ENCODE results near the gene KRT81.
"Not testable (repeated sequence)": the region's sequence is repeated elsewhere in the genome, so short reads cannot be mapped to it uniquely, and the experiment has no call there.

Gene KRT81

DNA sequence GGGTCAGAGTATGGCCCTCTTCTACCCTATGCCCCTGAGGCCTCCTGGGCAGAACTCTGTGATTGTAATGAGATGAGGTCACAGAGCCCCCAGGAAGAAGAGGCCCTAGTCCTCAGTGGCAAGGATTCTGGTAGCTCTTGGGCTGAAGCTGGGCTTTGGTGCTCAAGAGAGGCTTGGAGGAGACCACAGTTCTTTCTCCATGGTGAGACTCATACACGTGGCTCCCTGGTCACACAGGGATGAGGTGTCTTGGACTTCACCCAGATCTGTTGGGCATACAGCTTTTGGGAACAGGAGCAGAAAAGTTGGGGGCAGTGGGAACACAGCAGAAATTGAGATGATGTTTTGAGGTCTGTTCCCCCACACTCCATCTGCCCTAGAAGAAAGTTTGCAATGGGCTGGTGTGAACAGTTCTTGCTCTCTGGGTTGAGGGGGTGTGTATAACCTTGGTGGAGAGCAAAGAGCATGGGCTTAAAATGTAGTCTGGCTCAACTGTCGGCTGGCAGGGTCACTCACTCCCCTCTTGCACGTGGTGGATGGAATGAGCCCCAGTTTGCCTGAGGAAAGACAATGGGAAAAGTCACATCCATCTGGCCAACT, 16.7 kb downstream of the KRT81 start, which contains the start of gene KRT86:
KRT86 (plus strand) TSS at position 125 of the 600 bp plus-strand sequence. CDS start 27,272 bp downstream, outside the sequence.
- DNase-seq (ENCODE audit: low spot score): no peak

DNA sequence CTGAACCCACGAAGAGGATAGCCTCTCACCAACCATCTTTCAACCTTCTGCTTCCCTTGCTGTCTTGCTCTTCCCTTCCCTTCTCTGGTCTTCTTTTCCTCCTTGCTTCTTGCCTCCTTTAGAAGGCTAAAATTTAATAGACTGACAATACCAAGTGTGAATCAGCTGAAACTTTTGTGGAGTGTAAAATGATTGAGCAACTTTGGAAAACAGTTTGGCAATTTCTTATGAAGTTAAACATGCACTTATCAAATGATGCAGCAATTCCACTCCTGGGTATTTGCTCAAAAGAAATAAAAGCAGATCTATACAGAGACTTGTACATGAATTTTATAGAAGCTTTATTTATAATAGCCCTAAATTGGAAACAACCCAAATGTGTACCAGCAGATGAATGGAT, 20.2 kb downstream of the KRT81 start:
- no peak for DNase-seq (ENCODE audit: low spot score)

DNA sequence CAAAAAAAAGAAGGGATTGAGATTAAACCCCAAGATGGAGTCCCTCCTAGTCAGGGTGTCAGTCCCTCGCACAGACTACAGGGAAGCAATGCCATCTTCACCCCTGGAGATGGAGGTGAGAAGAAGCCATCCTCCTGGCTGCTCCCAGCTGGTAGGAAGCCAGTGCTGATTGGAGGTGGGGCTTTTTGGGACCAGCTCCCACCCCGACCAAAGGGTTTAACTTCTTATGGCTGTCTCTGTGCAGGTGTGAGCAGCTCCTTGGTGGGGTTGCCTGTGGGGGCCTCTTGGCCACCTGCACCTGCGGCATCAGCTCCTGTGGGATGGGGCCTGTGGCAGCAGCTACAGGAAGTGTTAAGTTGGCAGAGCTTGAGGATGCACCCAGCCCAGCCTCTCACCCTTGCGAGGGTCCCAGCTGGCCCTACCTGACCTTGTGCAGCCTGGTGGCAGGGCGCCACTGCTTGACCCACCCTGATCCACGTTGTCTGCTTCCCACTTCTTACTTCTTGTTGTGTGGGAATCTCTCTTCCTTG, 20.7 kb downstream of the KRT81 start:
- no peak for DNase-seq (ENCODE audit: low spot score)

DNA sequence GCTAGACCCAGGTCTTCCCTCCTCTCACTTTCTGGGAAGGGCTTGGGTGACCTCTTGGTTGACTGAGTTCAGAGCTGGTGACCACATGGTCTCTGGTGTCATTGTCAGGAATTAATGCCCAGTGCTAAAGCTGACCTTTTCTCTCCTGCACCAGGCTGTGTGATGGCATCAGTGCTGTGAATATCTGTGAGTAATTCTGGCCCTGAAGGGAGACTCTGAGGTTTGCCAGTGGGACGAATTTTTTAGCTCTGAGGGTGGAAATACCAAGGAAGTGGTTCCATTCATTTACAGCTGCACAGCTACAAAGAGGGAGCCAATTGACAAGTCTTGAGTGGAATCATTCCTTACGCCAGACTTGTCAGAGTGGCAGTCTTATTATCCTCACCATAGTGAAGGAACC, 23.1 kb downstream of the KRT81 start:
- no peak for DNase-seq (ENCODE audit: low spot score)

DNA sequence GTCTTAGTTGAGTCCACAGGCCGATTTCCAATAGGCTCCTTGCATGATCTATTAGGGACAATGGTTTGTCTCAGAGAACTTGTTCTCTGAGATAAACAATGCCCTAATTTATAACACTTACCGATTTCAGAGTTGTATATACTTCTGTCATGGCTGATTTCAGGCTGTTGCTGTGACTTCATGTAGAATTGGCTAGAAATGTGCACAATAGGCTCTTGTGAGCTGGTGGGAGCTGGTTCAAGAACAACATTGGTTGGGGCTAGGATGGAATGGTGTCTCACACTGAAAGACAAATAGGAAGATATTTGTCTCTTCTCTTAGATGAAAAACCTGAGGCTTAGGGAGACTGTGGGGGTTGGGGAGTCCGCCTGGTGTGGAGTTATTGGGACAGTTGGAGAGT, 23.6 kb downstream of the KRT81 start:
- no peak for DNase-seq (ENCODE audit: low spot score)

DNA sequence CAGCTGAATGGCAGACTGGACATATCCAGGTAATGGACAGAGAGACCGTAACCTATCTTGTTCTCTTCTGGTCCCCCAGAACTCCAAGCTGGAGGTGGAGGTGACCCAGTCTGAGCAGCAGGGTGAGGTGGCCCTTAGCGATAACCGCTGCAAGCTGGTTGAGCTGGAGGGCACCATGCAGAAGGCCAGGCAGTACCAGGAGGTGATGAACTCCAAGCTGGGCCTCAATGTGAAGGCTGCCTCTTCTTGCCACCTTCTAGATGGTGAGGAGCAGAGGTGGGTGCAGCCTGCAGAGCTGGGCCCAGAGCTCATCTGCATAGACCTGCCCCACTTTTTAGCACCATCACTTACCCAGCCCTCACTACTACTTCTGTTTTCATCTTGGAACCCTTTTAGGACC, 24.1 kb downstream of the KRT81 start:
- no peak for DNase-seq (ENCODE audit: low spot score)

DNA sequence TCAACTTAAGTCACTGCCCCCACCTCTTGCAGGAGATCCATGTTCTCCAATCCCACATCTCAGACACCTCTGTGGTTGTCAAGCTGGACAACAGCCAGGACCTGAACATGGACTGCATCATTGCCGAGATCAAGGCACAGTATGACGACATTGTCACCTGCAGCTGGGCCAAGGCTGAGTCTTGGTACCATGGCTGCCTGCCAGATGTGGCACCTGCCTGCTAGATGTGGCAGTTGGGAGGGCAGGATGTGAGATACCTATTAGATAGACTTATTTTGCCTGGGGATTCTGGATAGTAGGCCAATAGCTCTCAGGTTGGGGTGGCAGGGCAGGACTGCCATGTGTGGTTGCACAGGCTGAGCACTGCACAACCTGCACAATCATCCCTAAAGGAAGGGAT, 24.8 kb downstream of the KRT81 start:
- DNase-seq (ENCODE audit: low spot score): no peak

DNA sequence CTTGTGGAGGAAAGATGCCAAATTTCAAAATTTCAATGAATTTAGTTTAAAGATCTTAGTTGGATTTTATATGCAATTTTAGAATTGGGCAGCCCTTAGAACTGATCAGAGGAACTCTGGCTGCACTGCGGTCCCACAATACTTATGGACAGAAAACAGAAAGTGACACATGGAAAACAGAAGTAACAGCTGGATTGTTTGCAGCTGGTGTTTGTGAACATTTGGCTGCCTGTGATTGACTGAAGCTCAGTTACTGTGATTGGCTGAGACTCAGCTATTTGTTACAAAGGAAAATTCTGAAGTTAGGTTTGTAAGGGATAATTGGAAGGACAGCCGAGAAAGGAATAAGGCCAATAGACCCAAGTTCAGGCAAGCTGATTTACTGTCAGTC, 26.9 kb downstream of the KRT81 start:
- no peak for DNase-seq (ENCODE audit: low spot score)

DNA sequence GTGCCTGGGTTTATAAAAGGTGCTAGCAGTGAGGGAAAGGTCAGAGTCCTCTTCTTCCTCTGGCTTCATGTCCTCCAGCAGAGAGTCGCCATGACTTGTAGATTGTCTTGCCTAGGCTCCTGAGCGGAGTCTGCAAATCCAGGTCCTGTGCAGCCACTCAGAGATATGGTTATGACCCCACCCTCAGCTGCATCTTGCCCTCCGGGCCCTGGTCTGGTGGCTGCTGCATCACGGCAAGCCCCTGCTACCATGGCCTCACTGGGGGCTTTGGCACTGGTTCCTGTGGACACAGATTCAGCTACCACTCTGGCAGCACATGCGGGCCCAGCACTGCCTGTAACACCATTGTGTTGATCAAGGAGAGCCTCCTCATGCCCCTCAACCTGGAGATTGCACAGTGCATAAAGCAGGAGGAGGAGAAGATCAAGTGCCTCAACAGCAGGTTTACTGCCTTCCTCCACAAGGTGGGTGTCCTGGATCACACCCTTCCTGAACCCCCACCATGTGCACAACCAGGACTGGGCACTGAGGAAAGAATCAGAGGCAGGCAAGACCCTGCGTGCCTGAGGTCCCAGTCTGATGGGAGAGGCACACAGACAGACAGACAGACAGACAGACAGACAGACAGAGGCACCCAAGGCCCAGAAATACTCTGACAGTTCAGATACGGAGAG, 27.4 kb downstream of the KRT81 start:
- DNase-seq (ENCODE audit: low spot score): no peak

DNA sequence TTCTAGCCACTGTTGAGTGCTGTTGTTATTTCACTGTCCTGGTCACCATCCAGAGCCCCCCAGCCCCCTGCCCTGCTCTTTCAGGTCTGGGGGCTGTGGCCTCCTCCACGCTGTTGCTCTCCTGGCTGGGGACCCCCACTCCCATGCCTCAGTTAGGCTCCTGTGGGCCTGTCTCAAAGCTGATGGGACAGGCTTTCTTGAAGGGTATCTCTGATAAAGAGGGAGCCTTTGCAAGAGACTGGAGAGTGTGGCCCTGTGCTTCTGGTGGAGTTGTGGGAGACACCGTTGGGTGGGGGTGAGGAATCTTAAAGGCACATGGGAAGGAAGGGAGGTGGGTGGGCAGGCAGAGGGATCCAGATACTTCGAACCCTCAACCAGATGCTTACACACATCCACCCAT, 29.0 kb downstream of the KRT81 start:
- no peak for DNase-seq (ENCODE audit: low spot score)

DNA sequence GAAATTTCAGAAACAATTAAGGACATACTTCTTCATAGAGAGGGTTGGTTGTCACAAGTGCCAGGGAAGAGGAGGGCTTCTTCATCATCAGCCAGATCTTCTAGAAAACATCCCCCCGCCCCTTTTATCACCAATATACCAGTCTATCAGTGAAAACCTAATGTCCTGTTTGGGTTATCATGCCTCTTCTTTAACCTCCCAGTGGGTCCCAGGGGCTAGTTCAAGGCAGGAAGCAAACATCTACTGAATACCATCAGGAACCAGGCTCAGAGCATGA, 30.2 kb downstream of the KRT81 start:
- DNase-seq (ENCODE audit: low spot score): no peak

DNA sequence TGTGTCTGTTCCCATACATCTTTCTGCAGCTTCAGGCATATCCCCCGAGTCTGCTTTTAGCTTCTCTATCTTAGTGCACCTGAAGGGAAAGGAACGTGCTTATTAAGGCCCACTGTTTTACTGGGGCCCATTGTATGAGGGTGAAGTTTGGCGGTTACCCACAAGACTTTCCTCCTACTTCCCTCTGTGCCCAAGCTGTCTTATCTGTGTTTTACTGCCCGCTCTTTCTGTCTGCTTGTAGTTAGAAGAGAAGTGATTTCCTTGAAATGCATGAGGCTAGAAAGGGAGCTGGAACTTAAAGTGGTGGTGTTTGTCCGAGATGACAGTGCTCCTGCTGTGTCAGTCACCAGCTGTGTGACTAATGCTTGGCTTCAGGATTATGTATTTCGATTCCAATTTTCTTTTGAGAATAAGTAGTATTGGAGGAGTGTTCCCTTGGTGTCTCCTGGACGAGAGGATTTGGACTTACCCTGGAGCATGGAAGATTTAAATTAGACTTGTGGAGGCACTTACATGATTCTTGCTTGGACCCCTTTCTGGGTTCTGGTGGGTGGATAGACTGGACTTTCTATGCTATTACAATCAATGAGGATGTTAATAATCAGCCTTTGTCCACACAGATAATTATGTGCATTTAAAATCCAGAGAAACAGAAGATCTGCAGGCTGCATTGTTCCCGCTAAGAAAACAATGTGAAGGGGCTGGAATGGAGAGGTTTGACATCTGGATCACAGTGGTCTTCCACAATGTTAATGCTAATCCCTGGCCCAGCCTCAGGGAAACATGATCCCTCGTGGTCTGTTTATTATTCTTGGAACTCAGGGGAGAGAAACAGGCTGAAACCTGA, 30.8 kb downstream of the KRT81 start:
- DNase-seq (ENCODE audit: low spot score): no peak

DNA sequence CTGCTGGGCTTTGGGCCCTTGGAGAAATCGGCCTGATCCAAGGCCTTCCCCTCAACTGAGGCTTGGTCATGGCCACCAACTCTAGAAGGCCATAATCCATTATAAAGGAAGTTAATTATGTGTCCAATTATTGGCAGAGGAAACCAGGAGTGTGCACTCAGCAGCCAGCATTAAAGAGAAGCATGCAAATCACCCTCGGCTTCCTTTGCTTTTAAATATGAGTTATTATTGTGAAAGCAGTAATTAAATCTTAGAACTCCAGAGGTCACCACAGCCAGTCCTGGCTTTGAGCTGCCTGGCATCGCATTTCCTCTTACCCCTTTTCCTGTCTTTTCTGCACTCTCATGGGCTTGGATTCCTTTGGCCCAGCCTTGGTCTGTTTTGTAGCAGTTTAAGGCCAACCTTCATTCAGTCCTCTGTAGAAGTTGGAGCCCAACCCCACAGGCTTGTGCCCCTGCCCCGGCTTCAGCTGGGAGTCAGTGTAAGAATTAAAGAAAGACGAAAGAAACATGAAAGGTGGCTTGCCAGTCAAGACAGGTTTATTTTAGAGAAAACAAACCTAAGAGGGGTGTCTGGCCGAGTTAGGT, 31.6 kb downstream of the KRT81 start:
- DNase-seq (ENCODE audit: low spot score): no peak

DNA sequence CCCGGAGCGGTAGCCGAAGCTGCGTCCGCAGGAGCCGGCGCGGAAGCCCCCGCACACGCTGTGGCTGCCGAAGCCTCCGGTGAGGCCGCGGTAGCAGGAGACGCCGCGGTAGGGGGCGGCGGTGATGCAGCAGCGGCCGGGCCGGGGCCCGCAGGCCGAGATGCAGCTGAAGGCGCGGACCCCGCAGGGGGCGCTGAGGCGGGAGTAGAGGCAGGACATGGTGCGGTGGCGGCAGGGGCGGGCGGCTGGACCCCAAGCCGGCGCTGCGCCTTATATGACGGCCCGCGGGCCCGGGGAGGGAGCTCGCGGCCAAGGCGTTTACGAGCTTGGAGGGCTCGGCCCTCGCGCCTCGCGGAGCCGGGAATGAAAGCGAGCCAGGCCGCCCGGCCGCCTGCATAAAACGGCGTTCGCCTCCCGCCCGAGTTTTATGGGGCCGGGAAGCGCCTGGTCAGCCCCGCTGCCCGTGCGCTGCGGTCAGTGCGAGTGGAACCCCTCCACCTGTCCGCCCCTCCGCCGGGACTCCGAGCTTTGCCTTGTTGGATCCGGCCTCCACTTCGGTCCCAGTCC, 32.9 kb downstream of the KRT81 start:
- no peak for DNase-seq (ENCODE audit: low spot score)

DNA sequence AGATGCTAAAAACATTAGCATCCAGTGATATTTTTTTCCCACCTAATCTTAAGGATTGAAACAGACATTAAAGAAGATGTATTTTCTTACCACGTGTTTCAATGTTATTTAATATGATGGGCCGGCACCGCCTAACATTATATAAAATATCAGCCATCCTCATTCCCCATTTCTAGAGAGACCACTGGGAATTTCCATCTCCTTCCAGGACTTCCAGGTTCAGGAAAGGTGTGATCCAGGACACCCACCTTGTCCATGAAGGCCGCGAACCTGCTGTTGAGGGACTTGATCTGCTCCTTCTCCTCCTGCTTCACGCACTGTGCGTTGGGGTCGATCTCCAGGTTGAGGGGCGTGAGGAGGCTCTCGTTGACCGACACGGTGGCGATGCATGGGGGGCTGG, 33.4 kb downstream of the KRT81 start:
- not testable (repeated sequence) for DNase-seq (ENCODE audit: low spot score)

DNA sequence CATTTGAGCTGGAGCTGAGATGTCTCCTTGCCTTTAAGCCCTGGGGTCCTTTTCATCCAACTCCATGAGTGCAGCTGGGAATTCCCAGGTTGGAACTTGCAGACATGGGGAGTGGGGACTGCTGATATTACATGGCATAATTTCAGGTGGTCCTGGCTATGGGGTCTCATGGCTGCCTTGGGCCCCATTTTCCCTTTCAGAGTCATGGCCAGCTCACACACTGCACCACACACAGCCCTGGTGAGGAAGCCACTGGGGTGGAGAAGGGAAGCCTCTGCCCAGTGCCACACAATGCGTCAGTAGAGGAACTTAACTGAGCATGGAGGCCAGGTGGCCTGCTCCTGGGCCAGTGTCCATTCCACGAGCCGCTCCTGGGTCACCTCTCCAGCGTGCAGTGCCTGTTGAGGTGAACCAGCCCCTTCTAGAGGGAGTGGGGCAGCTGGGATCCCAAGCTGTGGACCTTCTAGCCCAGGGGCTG, 34.2 kb downstream of the KRT81 start:
- DNase-seq (ENCODE audit: low spot score): no peak

DNA sequence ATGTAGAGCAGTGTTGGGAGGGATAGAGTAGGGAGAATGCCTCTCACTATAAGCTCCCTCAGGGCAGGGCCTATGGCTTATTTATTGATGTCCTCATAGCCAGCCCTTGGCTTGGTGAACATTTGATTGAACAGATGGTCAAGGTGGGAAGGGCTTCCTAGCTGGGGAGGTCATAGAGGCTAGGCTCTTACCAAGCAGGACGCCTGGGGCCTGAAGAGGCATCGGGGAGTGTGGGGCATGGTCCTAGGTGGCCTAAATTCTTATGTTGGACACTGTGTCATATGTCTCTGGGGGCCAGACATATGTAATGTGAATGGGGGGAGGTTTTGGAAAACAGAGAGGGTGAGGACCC, 34.8 kb downstream of the KRT81 start:
- DNase-seq (ENCODE audit: low spot score): no peak

DNA sequence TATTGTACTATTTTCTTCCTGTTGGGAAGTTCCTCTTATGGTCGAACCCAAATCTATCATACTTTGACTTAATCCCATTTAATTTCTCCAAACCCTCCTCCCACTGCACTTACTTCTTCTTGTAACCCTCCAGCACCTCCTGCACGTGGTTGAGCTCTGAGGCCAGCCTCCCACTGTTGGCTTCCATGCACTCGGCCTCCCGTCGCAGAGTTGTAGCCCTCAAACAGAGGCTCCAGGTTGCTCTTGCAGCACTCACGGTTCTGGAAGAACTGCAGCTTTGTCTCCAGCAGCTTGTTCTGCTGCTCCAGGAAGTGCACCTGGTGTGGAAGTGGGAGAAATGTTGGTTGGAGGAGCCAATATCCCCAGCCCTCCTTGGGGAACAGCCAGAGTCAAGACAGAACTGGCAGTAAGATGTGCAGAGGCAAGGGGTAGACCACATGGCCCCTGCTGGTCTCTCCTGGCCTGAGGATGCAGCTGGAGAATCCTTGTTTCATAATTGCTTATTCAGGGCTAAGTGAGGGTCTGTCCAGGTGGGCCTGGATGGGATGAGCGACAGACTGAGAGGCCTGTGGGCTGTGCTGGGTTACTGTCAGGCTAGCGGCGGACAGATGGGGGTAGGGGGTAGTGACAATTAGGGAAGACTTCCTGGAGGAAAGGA, 35.3 kb downstream of the KRT81 start:
- DNase-seq (ENCODE audit: low spot score): no peak

DNA sequence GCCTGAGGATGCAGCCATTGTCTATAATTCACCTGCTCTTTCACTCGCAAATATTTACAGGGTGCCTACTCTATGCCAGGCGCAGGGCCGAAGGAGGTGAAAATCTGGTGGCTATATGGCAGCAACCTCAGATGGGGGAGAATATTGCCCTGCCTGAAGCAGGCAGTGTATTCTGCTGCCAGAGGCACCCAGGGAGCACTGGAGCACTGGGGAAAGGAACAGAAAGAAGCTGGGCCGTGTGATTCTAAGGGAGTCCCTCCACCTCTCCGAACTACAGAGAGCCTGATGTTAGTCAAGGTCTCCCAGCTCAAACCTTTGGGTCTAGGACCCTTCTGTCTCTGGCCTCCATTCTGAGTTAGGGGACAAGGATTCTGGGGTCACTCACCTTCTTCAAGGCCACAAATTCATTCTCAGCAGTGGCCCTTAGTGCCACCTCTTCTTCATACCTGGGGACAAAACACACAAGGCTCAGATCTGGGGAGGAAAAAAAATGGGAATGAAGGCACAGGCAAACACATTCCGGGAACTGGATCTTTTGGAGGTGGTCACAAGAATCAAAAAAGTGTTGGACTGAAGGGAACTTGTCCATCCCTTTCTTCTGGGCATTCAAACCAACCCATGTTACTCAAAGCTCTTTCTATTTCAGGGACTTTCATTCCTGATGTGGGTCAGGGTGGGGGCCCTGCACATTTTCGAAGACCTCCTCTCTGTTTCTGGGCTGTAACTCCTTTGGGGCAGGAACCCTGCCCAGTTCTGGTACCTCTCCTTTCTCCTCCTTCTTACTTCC, 36.2 kb downstream of the KRT81 start:
- no peak for DNase-seq (ENCODE audit: low spot score)

DNA sequence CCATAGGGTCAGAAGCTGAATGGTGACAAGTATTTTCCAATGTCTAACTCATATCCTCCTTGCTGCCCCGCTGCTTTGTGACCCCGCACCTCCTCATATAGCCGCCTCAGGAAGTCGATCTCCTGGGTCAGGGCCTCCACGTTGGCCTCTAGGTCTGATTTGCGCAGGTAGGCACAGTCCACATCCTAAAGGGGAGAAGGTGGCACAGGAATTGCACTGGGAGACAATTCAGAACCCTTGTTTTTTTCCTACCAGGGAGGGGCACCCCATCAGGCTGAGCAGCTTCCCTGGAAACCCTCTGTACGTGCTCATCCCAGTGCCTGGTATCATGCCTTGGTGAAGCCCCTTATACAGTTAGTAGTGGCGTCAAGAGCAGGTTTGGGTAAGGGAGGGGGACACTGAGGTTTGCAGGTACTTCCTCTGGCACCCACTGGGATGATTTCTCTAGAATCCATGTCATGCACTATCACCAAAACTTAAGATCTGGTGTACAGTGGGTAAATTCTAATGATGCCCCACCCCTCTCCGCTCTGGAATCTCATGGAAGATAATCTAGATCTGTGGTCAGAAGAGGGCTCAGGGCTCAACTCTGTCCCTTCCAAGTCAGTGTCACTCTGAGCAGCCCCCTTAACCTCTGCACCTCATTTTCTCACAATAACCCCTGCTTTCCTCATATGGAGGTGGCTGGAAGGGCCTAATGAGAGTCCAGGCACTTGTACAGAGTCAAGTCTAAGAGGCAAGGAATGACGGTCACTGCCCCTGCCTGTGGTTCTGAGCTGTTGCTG, 37.0 kb downstream of the KRT81 start:
- no peak for DNase-seq (ENCODE audit: low spot score)
